Measurements from ENCODE around the gene NSUN2. TPM values are rescaled to one million over a fixed set of nuclear protein-coding genes. Genes with fewer than 3 reads are reported as not detected.

The NSUN2 gene
- polyA plus RNA-seq, 2 of the 4 experiments (the other 2 are of a cell fraction), result 95.7 to 101 TPM

DNA sequence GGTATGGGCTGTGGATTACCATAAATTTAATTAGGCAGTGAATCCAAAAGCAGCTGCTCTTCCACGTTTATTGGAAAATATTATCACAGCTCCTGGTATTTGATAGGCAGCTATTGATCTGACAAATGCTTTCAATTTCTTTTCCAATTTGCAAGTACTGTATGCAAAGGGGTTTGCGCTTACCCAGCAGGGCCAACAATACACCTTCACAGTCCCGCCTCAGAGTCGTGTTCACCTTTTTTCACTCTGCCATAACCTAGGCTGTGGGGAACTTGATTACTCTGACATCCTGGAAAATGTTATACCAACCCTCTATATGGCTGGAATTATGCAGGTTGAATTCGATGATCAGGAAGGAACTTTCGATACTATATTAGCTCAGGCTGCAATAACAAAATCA, 48.1 kb upstream of the NSUN2 start:
- H3K4me1 ChIP-seq, result no peaks in the 10 kb centered on the region
- DNase-seq (ENCODE audit: low read depth in 1 of 2, low spot score in 1 of 2) (no peak), ATAC-seq (no peak), FAIRE-seq (no peak)
- CTCF ChIA-PET, result no interaction called here
- no peak overlapping the region for H3K27ac ChIP-seq
- no peaks in the 10 kb centered on the region for H3K9me3 ChIP-seq
- no peak overlapping the region for H3K4me3 ChIP-seq
- TF ChIP-seq HOXA7 (CRISPR knock-in tag; IDR thresholded peaks at IDR 0.05) (no peak), KDM5A (IDR thresholded peaks at IDR 0.05) (no peak), FOSB (CRISPR knock-in tag; IDR thresholded peaks at IDR 0.05) (no peak), SREBF2 (IDR thresholded peaks at IDR 0.05) (no peak), NFE2L2 (conservative IDR thresholded peaks at IDR 0.05; ENCODE audit: low read length) (no peak), TFCP2L1 (CRISPR knock-in tag; IDR thresholded peaks at IDR 0.05) (no peak), ZNF302 (CRISPR knock-in tag; IDR thresholded peaks at IDR 0.05) (no peak), HDAC2 (IDR thresholded peaks at IDR 0.05) (no peak), REST (IDR thresholded peaks at IDR 0.05) (no peak), ATOH8 (CRISPR knock-in tag; IDR thresholded peaks at IDR 0.05; ENCODE audit: low read depth) (no peak)
- TF ChIP-seq, protein P1, sequence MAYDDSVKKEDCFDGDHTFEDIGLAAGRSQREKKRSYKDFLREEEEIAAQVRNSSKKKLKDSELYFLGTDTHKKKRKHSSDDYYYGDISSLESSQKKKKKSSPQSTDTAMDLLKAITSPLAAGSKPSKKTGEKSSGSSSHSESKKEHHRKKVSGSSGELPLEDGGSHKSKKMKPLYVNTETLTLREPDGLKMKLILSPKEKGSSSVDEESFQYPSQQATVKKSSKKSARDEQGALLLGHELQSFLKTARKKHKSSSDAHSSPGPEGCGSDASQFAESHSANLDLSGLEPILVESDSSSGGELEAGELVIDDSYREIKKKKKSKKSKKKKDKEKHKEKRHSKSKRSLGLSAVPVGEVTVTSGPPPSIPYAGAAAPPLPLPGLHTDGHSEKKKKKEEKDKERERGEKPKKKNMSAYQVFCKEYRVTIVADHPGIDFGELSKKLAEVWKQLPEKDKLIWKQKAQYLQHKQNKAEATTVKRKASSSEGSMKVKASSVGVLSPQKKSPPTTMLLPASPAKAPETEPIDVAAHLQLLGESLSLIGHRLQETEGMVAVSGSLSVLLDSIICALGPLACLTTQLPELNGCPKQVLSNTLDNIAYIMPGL (CRISPR knock-in tag; IDR thresholded peaks at IDR 0.05; ENCODE audit: borderline replicate concordance), result no peak
- H3K4me2 ChIP-seq, result no peak overlapping the region
- 50% methylated on average over 6 of the region's 6 CpGs for WGBS (ENCODE audit: missing lambda C conversion rate)
- POLR2A ChIA-PET, result no interaction called here

DNA sequence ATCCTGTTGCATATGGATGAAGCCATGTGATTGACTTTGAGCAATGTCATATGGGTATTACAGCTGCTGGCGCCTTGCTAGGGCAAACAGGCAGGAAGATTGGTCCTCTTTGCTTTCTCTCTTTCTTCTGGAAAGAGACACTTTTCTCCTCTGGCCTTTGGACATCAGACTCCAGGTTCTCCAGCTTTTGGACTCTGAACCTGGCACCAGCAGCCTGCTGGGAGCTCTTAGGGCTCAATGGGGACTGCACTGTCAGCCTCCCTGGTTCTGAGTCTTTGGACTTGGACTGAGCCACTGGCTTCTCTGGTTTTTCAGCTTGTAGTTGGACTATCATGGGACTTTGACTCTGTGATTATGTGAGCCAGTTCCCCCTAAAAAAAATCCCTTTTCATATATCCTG, 45.5 kb upstream of the NSUN2 start:
- TF ChIP-seq SREBF2 (IDR thresholded peaks at IDR 0.05), result no peak
- no peak for TF ChIP-seq GATA3 (IDR thresholded peaks at IDR 0.05; ENCODE audit: borderline replicate concordance)
- TF ChIP-seq EP300 (IDR thresholded peaks at IDR 0.05), result no peak
- TF ChIP-seq POLR2A (IDR thresholded peaks at IDR 0.05; ENCODE audit: low read length), result no peak
- TF ChIP-seq JUNB (IDR thresholded peaks at IDR 0.05), result no peak
- TF ChIP-seq ZFP36 (IDR thresholded peaks at IDR 0.05; ENCODE audit: borderline replicate concordance, partially characterized antibody), result no peak
- TF ChIP-seq ZNF302 (CRISPR knock-in tag; IDR thresholded peaks at IDR 0.05), result no peak
- TF ChIP-seq CHD2 (IDR thresholded peaks at IDR 0.05; ENCODE audit: low read length, partially characterized antibody), result no peak
- ATAC-seq (no peak), DNase-seq (ENCODE audit: low read depth in 1 of 2, low spot score in 1 of 2) (no peak), FAIRE-seq (no peak)
- ChIA-PET CTCF (no interaction called here), POLR2A (no interaction called here)
- Histone ChIP-seq H3K9me3 (peaks cover 2% of the 10 kb centered on the region; the same call in 1 of the 3 replicates), H3K4me2 (no peak overlapping the region), H3K27ac (no peak overlapping the region), H3K4me1 (no peaks in the 10 kb centered on the region), H3K4me3 (no peak overlapping the region)
- 84% methylated on average over 1 of the region's 1 CpG for WGBS (ENCODE audit: missing lambda C conversion rate)

DNA sequence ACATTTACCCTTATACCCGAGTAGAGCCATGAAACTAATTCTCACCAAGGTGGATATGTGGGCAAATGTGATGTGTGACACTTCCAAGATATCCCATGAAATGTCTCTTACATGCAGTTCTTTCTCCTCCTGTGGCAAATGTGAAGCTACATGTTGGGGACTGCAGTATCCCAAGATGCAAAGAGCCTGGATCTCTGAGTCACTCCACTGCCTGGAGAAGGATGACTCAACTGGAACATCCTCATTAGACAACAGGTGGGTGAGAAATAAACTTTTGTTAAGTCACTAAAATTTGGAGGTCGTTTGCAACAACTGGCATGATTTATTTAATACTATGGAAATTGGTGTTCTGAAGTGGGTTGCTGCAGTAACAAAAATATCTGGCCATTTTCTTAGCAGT, 43.9 kb upstream of the NSUN2 start:
- no peak for FAIRE-seq
- Histone ChIP-seq H3K27ac (no peak overlapping the region), H3K4me1 (no peaks in the 10 kb centered on the region), H3K9me3 (peaks cover 7% of the 10 kb centered on the region; the same call in 1 of the 3 replicates), H3K4me2 (no peak overlapping the region), H3K4me3 (no peak overlapping the region)
- CTCF ChIA-PET, result no interaction called here
- 51% methylated on average over 2 of the region's 2 CpGs for WGBS (ENCODE audit: missing lambda C conversion rate)
- TF ChIP-seq REST (IDR thresholded peaks at IDR 0.05) (no peak), FOSL2 (IDR thresholded peaks at IDR 0.05) (0 out of 2 replicates have a peak, but pooled peaks have one; percentile 8), FOSL2 (CRISPR knock-in tag; IDR thresholded peaks at IDR 0.05) (peak; percentile 30; the same call in 1 of the 2 replicates)
- no peak for ATAC-seq
- DNase-seq (ENCODE audit: low read depth in 1 of 2, low spot score in 1 of 2), result no peak
- POLR2A ChIA-PET, result no interaction called here
